Measurements from ENCODE around the gene SLC35F1. TPM values are rescaled to one million over a fixed set of nuclear protein-coding genes. Genes with fewer than 3 reads are reported as not detected.

The SLC35F1 gene
- total and polyA plus RNA-seq, 9 of the 15 experiments (the other 6 are each of a cell fraction or from before 2014, with no cell fraction given), result 0.03 to 0.06 TPM; not detected in 7

DNA sequence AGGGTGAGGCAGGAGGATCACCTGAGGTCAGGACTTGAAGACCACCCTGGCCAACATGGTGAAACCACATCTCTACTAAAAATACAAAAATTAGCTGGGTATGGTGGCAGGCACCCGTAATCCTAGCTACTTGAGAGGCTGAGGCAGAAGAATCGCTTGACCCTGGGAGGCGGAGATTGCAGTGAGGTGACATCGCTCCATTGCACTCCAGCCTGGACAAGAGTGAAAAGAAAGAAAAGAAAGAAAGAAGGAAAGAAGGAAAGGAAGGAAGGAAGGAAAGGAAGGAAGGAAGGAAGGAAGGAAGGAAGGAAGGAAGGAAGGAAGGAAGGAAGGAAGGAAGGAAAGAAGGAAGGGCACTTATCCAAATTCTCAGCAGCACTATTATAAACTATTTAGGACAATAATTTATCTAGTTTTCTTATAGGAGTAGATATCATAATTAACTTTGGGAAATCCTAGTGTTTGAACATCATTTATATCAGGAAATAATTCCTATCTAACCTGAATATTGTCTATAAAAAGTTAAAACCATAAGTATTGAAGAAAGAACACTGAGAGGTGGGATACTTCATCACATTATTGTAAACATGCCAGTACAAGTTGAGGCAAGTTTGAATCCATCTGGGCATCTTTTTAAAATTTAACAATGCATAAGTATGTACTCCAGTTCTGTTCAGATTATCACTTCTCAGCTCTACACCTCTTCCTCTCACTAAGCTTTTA lies 305.5 kb downstream of the SLC35F1 start:
- Histone ChIP-seq H3K9me1 (ENCODE audit: control insufficient read depth, insufficient read depth, low read length) (no peaks in the 10 kb centered on the region), H3K4me2 (ENCODE audit: insufficient read depth, low read length) (no peak overlapping the region), H3K79me2 (ENCODE audit: control insufficient read depth, insufficient read depth, low read length) (no peaks in the 10 kb centered on the region), H4K20me1 (replicated peaks; ENCODE audit: control insufficient read depth, insufficient read depth, low read length) (no peaks in the 10 kb centered on the region), H3K36me3 (ENCODE audit: control insufficient read depth, insufficient read depth, low read length) (no peaks in the 10 kb centered on the region), H3K9me3 (replicated peaks; ENCODE audit: control insufficient read depth, insufficient read depth, low read depth, low read length) (no peaks in the 10 kb centered on the region), H3K27ac (ENCODE audit: extremely low read depth, low read depth, low read length) (no peak overlapping the region), H3K27me3 (ENCODE audit: control insufficient read depth in 2 of 2, insufficient read depth in 2 of 2, low read length in 2 of 2) (no peaks in the 10 kb centered on the region), H2AFZ (ENCODE audit: low read depth, low read length) (no peak overlapping the region), H3K4me1 (replicated peaks in 1 of 2; ENCODE audit: control insufficient read depth in 2 of 2, insufficient read depth in 2 of 2, low read length in 2 of 2) (no peaks in the 10 kb centered on the region), H3K4me3 (no peak overlapping the region), H3K9ac (ENCODE audit: insufficient read depth in 1 of 2, low read depth in 2 of 2, low read length in 2 of 2) (no peak overlapping the region)
- no peak for TF ChIP-seq DMBX1 (CRISPR knock-in tag; IDR thresholded peaks at IDR 0.05; ENCODE audit: borderline replicate concordance)
- no peak for TF ChIP-seq ZNF263 (CRISPR knock-in tag; IDR thresholded peaks at IDR 0.05; ENCODE audit: borderline replicate concordance)
- TF ChIP-seq HDAC2 (IDR thresholded peaks at IDR 0.05), result no peak
- TF ChIP-seq TEAD1 (CRISPR knock-in tag; IDR thresholded peaks at IDR 0.05), result no peak
- TF ChIP-seq KLF16 (IDR thresholded peaks at IDR 0.05), result no peak
- TF ChIP-seq ELK1 (CRISPR knock-in tag; IDR thresholded peaks at IDR 0.05), result no peak
- no peak for TF ChIP-seq NELFE (IDR thresholded peaks at IDR 0.05; ENCODE audit: insufficient read depth, insufficient read length)
- TF ChIP-seq NFATC3 (IDR thresholded peaks at IDR 0.05), result no peak
- no peak for TF ChIP-seq CREM (IDR thresholded peaks at IDR 0.05; ENCODE audit: low read depth)
- TF ChIP-seq, protein P1, sequence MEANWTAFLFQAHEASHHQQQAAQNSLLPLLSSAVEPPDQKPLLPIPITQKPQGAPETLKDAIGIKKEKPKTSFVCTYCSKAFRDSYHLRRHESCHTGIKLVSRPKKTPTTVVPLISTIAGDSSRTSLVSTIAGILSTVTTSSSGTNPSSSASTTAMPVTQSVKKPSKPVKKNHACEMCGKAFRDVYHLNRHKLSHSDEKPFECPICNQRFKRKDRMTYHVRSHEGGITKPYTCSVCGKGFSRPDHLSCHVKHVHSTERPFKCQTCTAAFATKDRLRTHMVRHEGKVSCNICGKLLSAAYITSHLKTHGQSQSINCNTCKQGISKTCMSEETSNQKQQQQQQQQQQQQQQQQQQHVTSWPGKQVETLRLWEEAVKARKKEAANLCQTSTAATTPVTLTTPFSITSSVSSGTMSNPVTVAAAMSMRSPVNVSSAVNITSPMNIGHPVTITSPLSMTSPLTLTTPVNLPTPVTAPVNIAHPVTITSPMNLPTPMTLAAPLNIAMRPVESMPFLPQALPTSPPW (CRISPR knock-in tag; IDR thresholded peaks at IDR 0.05), result no peak
- no peak for TF ChIP-seq HNRNPLL (IDR thresholded peaks at IDR 0.05; ENCODE audit: low read depth, low read length, poor library complexity, severe bottlenecking)
- no peak for TF ChIP-seq SREBF2 (CRISPR knock-in tag; IDR thresholded peaks at IDR 0.05)
- TF ChIP-seq, protein P2, sequence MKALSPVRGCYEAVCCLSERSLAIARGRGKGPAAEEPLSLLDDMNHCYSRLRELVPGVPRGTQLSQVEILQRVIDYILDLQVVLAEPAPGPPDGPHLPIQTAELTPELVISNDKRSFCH (CRISPR knock-in tag; IDR thresholded peaks at IDR 0.05), result no peak
- TF ChIP-seq, protein P2 (tag; IDR thresholded peaks at IDR 0.05), result no peak
- TF ChIP-seq ZBTB17 (CRISPR knock-in tag; IDR thresholded peaks at IDR 0.05), result no peak
- no peak for TF ChIP-seq POLR3A (IDR thresholded peaks at IDR 0.05; ENCODE audit: borderline replicate concordance, extremely low read depth, insufficient read depth, insufficient read length)
- no peak for TF ChIP-seq MED1 (CRISPR knock-in tag; IDR thresholded peaks at IDR 0.05; ENCODE audit: borderline replicate concordance)
- TF ChIP-seq GATAD2B (IDR thresholded peaks at IDR 0.05; ENCODE audit: borderline replicate concordance), result no peak
- TF ChIP-seq NCOR1 (IDR thresholded peaks at IDR 0.05), result no peak
- no peak for TF ChIP-seq CXXC5 (CRISPR knock-in tag; IDR thresholded peaks at IDR 0.05)
- TF ChIP-seq CC2D1A (IDR thresholded peaks at IDR 0.05), result no peak
- WGBS (ENCODE audit: insufficient coverage, low coverage, missing lambda C conversion rate), result 0% methylated on average over 4 of the region's 4 CpGs
- in situ Hi-C loops (cut with MboI) (no loop called here), intact Hi-C loops (cut with micrococcal nuclease) (no loop called here)
- DNase-seq (ENCODE audit: extremely low read depth in 1 of 4, low spot score in 3 of 4), result no peak
- ChIA-PET POLR2A (no interaction called here), CTCF (ENCODE audit: low intra/inter-chr PET ratio) (no interaction called here)
- no peak for ATAC-seq
- no peak for FAIRE-seq
- BruUV-seq (replicated peaks), result no TSS peak
